ENCODE measurements around the gene CSMD2.

The CSMD2 gene

DNA sequence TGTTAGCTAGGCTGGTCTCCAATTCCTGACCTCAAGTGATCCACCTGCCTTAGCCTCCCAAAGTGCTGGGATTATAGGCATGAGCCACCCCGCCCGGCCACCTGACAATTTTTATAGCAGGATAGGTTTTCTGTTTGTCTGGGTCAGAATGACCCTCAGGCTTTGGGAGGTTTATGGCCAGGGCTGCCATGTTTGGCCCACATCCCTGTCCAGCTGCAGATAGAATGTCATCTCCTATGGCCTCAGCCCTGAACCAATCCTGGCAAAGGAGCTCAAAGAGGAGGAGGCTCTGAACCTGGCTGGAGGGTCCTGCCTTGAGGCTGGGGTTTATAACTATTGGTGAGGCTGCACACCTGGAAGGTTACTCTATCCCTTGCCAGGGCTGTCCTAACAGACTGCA lies 218.2 kb downstream of the CSMD2 start:
- DNase-seq: no peak

DNA sequence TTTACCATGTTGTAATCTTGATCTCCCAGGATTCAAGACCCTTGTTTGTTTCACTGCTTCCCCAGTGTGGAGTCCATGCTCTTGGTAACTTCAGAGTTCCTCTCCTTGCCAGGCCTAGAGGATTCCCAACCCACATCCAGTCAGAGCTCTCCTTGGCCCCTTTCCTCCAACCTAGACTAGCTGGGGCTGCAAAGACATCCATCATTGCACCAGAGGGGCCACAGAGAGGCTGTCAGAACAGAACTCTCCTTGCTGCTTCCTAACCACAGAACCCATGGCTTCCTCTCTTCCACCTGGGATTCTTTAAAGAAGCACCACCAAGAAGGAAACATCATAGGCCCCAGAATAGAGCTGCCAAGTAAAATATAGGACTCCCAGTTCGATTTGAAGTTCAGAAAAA lies 220.2 kb downstream of the CSMD2 start:
- DNase-seq: no peak

DNA sequence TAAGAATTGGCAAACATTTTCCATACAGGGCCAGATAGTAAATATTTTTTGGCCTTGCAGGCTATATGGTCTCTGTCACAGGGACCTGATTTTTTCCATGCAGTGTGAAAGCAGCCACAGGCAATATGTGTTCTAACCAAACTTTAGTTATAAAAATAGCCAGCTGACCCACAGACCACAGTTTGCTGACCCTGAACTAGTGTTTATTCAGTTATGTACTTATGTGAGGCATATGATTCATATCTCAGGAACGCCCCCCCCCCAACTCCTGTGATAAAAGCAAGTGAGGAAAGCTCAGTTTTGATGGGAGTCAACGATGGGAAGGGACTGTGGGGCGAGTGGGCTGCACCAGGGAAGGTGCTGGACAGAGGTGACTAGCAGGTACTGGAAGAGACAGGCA lies 221.1 kb downstream of the CSMD2 start:
- DNase-seq: no peak

DNA sequence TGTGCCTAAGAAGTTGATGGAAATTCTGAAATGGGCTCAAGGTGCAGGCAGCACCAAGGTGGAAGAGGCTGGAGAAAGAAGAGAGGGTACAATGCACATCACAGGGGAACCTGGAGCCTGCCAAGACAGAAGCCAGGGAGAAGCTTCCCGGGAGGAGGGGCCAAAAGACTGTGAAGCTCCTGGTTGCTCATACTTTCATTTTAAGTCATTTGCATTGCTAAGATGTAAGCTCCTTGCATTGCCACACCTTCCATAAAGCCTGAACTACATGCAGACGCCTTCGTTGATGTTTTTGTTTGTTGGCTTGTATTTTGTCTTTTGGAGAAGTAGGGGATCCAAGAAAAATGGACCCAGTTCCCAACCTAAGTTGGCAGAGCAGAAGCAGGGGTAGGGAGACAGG lies 232.2 kb downstream of the CSMD2 start:
- DNase-seq: no peak

DNA sequence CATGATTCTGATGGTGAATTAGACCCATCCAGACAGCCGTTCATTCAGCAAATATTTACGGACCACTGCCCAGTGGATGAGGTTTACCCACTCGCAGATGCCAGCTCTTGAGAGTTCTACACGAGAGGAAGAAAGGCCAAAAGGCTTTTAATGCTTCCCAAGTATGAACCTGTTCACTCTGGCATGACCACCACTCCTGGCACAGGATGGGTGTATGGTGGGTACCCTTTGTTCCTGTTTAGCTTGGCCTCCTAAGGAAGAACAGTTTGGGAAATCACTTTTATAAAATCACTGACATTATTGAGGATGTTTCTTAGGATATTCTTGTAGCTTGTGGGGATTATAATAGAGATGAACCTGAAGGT lies 233.9 kb downstream of the CSMD2 start:
- DNase-seq: no peak

DNA sequence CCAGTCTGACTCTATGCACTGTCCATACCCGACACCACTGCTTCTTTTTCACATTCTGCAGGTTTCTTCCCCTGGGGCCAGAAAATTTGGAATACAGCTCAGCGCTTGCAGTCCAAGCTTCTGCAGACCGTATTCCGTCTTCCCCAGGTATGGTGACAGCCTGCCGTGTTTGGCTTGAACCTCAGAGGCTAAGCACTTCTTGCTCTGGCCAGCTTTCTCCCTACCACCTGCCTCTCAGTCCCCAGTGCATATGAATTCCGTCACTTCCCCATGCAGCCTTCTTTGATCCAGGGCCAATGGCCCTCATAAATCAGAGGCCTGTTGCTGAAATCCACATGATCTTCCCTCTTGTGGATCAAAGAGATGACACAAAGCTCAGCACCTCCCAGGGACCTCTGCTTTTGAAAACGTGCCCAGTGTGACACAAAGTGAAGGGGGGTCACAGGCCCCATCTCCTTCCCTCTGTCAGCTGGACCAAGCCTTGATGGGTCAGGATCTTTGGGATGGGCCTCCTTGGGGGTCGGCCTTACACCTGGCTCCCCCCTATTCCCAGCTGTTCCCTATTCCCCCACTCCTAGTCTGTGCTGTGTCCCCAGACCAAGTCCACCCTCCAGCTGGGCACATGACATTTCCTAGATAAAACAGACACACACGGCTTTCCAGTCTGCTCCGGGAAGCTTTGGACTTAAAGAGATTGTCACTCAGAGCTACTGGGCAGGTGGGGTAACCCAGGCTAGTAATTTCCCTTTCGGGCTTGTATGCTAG lies 234.5 kb downstream of the CSMD2 start:
- DNase-seq: no peak

DNA sequence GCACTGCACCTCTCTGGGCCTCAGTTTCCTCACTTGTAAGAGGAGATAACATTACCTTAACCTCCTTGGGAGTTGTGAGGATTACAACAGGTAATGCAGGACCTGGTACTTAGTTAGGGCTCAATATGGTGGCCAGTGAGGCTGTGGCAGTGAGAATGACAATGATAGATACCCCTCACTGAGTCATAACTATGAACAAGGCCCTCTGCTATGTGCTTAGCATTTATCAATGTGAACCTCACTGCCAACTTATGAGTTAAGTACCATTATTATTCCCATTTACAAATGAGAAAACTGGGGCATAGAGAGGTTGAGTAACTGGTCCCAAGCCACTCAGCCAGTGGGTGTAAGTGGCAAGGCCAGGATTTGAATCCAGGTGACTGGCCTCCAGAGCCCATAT lies 236.8 kb downstream of the CSMD2 start:
- no peak for DNase-seq

DNA sequence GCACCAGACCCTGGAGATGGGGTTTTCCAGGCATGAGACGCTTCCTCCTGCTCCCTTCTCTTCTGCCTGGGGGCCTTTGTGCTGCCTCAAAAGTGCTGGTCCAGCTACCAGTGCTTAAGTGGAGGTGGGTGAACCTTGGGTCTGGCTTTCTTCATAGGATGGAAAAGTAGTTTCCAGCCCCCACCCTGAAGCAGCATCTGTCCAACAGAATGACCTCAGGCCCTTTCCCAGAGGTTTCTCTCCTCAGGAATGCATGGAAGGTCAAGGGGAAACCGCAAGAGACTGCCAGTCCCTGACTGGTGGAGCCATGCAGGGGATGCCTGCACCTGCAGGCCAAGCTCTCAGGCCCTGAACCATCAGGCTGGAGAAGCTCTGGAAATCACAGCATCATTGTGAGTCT lies 237.3 kb downstream of the CSMD2 start:
- DNase-seq: no peak

DNA sequence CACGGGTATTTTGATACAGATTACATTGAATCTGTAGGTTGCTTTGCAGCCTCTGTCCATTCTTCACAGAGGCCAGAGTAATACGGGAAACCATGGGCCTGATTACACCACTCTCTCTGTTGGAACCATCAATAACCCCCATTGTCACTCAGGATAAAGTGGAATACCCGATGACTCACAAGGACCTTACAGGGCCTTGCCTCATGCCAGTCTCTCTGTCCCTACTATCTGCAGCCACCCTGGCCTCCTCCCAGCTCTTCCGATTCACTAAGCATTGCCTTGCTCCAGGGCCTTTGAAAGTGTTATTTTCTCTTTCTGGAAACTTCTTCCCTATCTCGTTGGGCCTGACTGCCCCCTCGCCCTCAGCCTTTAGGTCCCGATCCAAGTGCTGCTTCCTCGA lies 239.4 kb downstream of the CSMD2 start:
- no peak for DNase-seq

DNA sequence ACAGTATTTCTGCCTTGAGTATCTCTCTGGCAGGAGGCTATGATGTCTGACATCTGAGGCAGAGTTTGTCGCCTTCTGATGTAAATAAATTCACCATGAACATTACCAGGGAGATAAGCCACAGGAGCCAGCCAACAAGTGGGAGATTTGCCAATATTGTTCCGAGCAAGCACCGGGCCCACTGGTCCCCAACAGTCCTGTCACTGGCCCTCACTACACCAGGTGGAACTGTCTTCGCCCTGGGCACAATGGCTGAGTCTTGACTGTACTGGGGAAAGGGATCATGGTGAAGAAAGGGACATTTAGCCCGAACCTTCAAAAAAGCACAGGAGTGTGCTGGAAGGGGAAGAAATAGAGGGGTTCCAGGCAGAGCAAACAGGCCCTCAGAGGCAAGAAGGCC lies 243.7 kb downstream of the CSMD2 start:
- DNase-seq: no peak

DNA sequence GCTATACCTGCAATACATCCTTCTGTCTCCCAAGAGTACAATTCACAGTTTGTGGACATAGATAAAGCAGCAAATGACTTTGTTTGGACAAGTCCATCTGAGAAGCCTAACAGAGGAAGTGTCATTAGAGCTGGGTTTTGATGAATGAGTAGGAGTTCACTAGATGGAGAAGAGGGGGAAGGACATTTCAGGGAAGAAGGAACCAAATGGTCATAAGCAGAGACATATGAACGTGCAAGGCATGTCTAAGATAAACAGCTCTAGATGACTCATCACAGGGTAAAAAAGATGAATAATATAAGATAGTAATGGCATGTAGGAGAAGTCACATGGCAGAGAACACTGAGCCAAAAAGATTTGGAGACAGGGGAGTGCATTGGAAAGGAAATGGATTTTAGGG lies 246.7 kb downstream of the CSMD2 start:
- DNase-seq: no peak

DNA sequence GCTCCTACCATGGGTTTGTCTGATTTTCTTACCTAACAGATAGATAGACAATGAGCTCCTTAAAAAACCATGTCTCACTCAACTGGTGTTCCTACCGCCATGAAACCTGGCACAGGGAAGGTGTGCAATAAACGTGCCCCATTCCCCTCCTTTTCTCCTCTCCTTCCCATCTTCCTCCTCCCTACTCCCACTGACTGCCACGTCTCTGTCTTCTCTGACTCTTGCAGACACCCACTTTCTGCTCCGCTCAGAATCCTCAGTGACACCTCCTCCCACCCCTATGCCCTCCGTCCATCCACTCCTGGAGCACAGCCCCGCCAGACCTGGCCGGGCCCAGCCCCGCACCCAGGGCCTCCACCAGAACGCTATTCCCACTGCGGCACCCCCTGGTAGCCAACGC lies 248.2 kb downstream of the CSMD2 start:
- no peak for DNase-seq

DNA sequence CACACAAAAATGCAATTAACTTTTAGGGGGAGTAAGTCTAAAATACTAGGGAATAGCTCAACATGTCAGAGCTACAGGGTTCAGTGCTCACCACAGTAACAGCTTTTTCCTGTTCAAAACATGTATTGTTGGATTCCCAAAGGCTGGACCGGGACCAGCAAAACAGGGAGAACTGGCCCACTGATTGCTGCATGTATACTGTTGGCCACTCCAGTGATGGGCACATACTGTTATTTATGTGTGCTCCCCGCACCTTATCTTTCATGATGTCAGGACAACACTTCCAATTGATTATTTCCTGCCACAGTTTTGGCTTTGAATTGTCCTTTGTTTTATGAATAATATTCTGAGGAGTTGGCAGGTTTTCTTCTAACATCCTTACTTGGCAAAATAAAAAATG lies 250.5 kb downstream of the CSMD2 start:
- DNase-seq: no peak

DNA sequence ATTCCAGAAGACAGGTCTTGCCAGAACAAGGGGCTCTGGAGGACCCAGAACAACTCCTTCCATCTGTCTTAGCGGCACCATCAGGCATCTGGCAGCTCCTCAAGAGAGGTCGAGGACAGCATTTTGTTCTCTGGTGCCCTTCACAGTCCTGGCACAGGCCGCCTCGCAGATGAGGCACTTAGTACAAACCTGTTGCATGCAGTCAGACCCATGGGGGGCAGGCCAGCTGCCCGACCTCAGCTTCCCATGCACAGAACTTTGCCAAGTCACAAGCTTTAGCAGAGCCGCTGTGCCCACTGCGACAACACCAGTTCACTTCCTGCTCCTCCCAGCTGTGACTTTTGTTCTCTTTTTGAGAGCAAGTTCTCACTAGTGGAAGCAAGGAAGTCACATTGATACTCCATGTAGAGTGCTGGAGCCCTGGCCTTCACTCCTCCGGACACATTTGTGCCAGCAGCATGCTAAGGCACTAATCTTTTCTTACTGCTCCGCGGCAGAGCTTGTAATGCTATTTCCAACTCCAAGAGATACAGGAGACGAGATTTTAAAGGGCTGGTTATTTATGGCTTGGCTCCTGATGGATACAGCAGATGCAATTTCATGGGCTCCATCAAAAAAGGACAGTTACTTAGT lies 256.6 kb downstream of the CSMD2 start:
- DNase-seq: no peak

DNA sequence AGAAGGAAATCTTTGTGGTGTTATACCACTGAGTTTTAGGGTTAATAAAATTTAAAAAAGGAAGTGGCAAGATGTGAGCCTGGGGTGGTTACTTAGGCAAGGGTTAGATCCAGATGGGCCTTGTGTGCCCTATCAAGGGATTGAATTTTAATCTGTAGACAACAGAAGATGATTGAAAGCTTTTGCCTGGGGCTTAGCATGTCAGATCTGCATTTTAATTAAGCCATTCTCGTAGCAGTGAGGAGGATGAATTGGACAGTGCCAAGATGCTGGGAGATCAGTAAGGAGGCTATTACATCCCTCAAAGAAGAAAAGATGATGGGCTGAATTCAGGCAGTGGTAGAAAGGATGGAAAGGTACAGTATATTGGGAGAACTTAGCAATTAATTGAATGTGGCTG lies 258.9 kb downstream of the CSMD2 start:
- DNase-seq: no peak

DNA sequence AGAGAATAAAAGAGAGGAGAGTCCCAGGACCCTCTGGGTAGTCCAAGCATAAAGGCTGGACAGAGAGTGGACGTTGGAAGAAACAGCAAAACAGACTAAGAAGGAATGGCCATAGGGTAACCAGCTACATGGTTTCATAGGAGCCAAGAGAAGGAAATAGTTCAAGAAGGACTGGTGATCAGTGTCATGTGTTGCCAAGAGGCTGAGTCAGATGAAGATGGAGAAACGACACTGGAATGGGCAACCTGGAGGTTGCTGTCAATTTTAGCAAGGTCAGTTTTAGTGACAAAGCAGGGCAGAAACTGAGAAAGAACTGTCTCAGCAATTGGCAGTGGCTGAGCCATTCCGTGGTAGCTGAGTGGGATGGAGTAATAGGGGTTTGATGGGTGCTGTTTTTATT lies 259.8 kb downstream of the CSMD2 start:
- no peak for DNase-seq

DNA sequence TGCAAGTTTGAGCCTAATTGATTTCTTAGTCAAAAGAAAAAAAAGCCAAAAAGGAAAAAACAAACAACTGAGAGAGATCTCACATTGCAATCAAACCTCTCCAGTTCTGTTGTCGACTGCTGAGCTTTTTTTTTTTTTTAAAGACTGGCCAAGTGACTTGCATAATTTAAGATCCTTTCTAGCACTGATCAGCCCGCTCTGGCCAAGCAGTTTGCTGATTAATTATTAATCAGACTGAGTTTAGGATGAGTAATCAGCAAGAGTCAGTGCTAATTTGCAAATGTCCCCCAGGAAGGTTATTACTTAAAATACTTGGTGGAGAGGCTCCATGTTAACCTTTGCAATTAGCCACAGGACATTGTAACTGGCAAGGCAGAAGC lies 261.8 kb downstream of the CSMD2 start:
- no peak for DNase-seq

DNA sequence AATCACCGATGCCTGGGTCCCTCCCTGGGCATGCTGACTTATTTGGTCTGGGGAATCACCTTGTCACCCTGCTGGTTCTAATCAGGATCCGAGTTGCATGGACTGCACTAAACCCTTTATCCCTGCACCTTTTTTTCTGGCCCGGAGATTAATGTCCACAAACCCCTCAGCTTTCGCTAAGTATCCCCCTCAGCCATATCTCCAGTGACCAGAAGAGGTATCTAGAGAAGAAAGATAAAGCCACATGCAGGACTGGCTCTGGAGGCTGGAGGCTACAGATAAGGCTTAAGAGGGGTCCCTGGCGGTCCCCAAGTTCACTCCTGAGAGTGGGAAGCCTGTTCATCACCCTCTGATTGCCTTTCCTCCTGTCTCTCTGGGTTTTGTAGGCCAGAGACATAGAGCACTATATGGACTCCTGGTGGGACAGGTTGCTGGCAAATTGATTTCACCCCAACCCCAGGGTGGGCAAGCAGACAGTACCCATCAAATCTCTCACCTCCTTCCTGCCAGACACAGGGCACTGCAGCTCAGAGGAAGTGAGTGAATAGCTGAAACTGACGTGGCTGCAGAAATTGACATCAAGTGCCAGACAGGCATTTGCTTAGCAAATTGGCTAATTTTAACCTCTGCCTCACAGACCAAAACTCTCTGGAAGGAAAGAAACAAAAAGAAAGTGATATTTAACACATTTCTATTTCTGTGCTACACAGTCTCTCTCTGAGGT lies 262.4 kb downstream of the CSMD2 start:
- DNase-seq: no peak

DNA sequence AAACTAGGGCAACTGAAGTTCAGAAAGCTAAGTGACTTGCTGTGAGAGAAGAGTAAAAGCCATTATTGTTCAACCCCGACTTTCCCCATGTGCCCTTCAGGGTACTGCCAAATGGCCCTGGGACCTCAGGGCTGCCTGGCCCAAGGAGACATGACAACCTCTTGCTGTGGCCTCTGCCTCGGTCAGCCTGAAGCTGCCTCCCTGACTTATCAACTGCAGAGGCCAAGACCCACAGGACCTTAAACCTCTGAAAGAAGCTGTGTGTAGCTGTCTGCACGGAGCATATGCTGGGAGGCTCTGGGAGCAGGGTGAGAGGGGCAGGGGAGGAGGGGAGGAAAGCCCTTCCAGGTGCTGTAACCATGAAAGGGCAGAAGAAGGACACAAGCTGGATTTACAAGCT lies 265.3 kb downstream of the CSMD2 start:
- DNase-seq: no peak

DNA sequence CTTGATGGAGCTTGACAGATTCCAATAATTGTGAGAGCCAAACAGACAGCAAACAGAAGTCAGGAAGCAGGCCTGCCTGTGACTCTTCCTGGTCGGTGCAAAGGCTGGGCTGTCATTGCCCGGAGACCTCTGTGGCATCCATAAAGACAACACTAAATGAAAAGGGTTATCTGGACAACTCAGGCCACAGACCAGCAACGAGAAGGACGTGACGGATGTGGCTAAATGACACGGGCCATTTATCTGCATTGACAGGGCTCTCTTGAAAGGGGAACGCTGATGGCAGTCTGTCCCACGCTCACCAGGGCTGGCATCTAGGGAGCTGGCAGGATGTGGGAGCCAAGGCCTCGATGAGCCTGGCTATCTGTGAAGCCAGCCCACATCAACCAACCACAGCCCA lies 266.1 kb downstream of the CSMD2 start:
- DNase-seq: no peak

DNA sequence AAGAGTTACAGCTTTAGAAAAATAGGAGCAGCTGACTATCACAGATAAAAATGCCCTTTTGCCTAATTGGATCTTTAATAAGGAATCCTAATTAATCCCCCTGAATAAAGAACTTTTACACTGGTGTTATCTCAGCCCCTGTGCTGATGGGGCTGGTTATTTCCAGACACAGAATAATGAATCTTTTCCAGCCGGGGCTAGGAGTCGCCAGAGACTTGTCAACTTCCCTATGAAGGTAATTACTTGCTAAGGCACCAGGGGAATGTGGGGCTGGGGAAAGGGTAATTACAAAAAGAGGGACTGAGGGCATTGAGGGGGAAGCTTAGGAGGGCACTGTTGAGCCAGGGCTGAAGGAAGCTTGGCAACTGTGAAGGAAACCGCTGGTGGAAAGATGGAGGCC lies 266.6 kb downstream of the CSMD2 start:
- DNase-seq: no peak

DNA sequence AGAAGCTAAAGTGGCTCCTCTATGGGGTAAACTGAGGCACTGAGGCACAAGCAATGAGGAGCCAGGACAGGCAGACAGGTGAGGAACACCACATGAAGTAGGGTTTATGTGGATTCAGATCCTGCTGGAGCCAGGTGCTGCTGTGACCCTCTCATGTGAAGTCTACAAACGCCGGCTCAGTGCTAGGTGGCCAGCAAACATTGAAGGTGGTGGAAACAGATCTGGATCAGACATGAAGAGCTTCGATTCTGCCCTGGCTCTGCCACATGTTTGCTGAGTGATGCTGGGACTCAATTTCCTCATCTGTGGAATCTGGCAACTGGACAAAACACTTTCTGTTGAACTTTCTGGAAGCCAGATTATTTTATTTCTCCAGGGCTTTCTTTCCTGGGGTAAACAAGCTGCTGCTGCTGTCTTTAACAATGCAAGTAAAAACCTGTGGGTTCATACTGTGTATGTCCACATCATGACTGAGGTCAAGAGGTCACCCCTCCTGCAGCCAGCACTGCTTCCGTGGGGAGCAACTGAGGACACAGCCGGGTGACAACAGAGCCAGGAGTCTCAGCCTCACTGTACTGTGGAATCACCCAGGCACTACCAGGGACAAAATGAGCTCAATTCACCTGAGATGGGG lies 267.8 kb downstream of the CSMD2 start:
- DNase-seq: no peak

DNA sequence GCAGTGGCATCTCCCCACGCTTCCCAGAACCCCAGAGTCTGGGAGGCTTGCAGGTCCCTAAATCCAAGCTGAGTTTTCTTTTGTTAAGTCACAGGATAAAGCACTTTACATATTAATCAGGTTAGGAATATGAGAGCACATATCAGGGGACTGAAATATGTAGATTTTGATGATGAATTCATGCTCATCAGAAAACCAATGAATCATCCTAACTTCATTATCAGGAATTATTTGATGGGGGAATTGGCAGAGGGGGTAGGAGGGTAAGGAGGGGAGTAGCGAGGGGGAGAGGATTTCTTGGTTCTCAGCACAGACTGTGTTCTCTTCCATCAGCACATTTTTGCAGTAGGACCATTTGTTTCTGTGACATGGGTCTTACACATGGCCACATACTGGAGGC lies 269.1 kb downstream of the CSMD2 start:
- no peak for DNase-seq

DNA sequence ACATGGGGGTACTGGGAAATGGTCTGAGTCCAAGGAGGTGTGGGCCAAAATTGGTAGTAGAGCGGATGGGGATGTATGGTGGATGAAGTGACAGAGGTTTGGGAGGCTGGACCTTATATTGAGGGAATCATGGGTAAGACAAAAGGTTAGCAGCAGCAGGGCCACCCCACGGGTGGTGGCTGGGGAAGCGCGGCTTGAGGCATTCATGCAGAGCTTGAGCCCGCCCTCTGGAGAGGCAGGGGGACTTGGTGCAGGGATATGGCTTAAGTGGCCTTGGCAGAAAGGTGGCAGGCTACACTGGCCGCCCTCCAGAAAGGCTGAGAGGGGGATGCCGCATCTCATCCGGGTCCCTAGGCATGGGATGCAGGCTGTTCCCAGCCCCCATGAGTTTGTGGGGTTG lies 269.6 kb downstream of the CSMD2 start:
- DNase-seq: no peak
